ENCODE results near the gene ACOX1. TPM values are rescaled to one million over a fixed set of nuclear protein-coding genes. Genes with fewer than 3 reads are reported as not detected.

The ACOX1 gene
- total and polyA plus RNA-seq, 2 of the 13 experiments (the other 11 are each of a cell fraction or from before 2014, with no cell fraction given), result 86.4 to 120 TPM

- 0 out of 2 replicates have a peak, but pooled peaks have one; percentile 35 for TF ChIP-seq ZNF766 (CRISPR knock-in tag; IDR thresholded peaks at IDR 0.05; ENCODE audit: borderline replicate concordance)
- 0 out of 2 replicates have a peak, but pooled peaks have one; percentile 57 for TF ChIP-seq FOXK1 (CRISPR knock-in tag; IDR thresholded peaks at IDR 0.05; ENCODE audit: borderline replicate concordance, low read depth)
- no peak for TF ChIP-seq ZNF670 (CRISPR knock-in tag; IDR thresholded peaks at IDR 0.05; ENCODE audit: borderline replicate concordance)
- TF ChIP-seq KLF9 (CRISPR knock-in tag; IDR thresholded peaks at IDR 0.05; ENCODE audit: low read depth), result no peak
- peak; percentile 35 for TF ChIP-seq ZNF292 (CRISPR knock-in tag; IDR thresholded peaks at IDR 0.05; ENCODE audit: borderline replicate concordance, low read depth)
- no peak for TF ChIP-seq MIER2 (CRISPR knock-in tag; IDR thresholded peaks at IDR 0.05)
- no peak for TF ChIP-seq PLRG1 (conservative IDR thresholded peaks at IDR 0.05)
- TF ChIP-seq IRF1 (CRISPR knock-in tag; IDR thresholded peaks at IDR 0.05; ENCODE audit: low read depth), result no peak
- TF ChIP-seq ETV5 (CRISPR knock-in tag; IDR thresholded peaks at IDR 0.05; ENCODE audit: borderline replicate concordance), result peak; percentile 2; the same call in 1 of the 2 replicates
- no peak for TF ChIP-seq TRIM22 (IDR thresholded peaks at IDR 0.05)
- TF ChIP-seq HOXA9 (CRISPR knock-in tag; IDR thresholded peaks at IDR 0.05; ENCODE audit: borderline replicate concordance), result no peak
- TF ChIP-seq ELF4 (CRISPR knock-in tag; IDR thresholded peaks at IDR 0.05; ENCODE audit: borderline replicate concordance), result no peak
- no peak for TF ChIP-seq NR0B2 (CRISPR knock-in tag; IDR thresholded peaks at IDR 0.05)
- TF ChIP-seq MAFK (conservative IDR thresholded peaks at IDR 0.05 in 1 of 2, IDR thresholded peaks at IDR 0.05 in 1 of 2; ENCODE audit: low read length in 2 of 2), result no peak
- TF ChIP-seq ZNF619 (CRISPR knock-in tag; IDR thresholded peaks at IDR 0.05), result no peak
- no peak for TF ChIP-seq TRAFD1 (CRISPR knock-in tag; IDR thresholded peaks at IDR 0.05; ENCODE audit: borderline replicate concordance)
- 0 out of 2 replicates have a peak, but pooled peaks have one; percentile 12 for TF ChIP-seq ZNF335 (CRISPR knock-in tag; IDR thresholded peaks at IDR 0.05)
- TF ChIP-seq ZNF713 (CRISPR knock-in tag; IDR thresholded peaks at IDR 0.05), result peak; percentile 79; the same call in 1 of the 2 replicates
- TF ChIP-seq GMEB1 (CRISPR knock-in tag; IDR thresholded peaks at IDR 0.05; ENCODE audit: borderline replicate concordance), result no peak
- TF ChIP-seq RXRB (CRISPR knock-in tag; IDR thresholded peaks at IDR 0.05; ENCODE audit: borderline replicate concordance), result peak; percentile 63; the same call in 1 of the 2 replicates
- peak; percentile 60 for TF ChIP-seq ZFP91 (CRISPR knock-in tag; IDR thresholded peaks at IDR 0.05; ENCODE audit: borderline replicate concordance)
These were observed 86.3 kb downstream of the ACOX1 start (continued) for GRCh38 chr17:75892556-75893224.
